ENCODE measurements around the gene ZC3H12D. TPM values are rescaled to one million over a fixed set of nuclear protein-coding genes. Genes with fewer than 3 reads are reported as not detected.

ZC3H12D gene
- 1 to 10 TPM in 1 of 7 donors, under 1 TPM in 6; 0.15 to 1.3 (median 0.60) TPM for total RNA-seq
- under 1 TPM; 0.18 to 0.45 TPM for polyA plus RNA-seq
- long read RNA-seq, donor 1 = 0 reads
- long read RNA-seq, donor 2 = 0 reads
- long read RNA-seq, donor 3 = 0 reads

DNA sequence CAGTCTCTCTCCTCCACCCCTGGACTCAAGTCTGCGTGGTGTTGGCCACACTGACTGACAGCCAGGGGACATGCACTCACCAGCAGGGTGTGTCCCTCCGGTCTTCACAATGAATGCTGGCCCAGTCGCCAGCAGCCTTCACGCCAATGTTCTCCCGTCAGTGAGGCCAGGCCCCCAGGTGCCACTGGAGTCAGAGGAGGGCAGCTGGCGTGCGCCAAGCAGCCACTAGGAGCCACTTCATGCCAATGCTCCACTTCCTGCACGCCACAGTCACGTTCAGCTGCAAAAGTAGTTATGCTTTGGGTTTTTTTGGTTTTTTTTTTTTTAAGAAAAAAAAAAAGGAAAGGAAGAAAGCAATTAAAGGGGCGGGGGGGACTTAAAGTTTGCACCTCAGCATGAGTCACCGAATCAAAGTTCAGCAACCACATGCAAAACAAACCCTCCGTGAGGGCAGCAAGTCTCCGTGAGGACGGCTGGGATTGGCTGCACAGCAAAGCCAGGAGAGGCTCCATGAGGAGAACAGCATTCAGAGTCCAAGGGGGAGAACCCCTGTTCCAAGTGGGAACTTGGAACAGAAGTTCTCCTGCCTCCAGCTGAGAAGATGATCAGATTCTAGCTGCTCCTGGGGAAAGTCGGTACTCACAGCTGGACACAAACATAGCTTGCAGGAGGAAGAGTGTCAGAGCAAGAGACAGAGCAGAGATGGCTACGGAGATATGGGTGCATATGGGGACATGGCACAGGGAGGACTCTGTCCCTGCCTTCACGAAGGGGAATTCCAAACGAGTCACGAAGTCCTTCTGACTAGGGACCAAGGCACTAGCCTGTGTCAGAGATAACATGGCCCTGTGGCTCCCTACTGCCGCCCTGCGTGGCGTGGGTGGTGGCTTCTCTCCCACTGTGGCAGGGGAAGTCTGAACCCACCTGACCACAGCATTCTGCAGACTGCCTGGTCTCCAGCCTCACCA, at the start of gene ZC3H12D:
Gene ZC3H12D (minus strand): TSS at position 282 of the 968 bp plus-strand sequence. CDS start 10,471 bp downstream, outside the sequence.
- H3K4me3 ChIP-seq = no peak within 1 kb of the TSS
- DNase-seq = no peak
- no peaks in the 10 kb centered on the region for H3K4me1 ChIP-seq (ENCODE audit: insufficient read depth)
- WGBS, 3 donors = 58 to 68% (median 63%) methylated on average over 22 of the region's 22 CpGs
- no peaks in the 10 kb centered on the region for H3K36me3 ChIP-seq
- no peak within 1 kb of the TSS for H3K27ac ChIP-seq
- TF ChIP-seq EP300 (IDR thresholded peaks at IDR 0.05) = no peak
- H3K27me3 ChIP-seq = no peaks in the 10 kb centered on the region
- intact Hi-C loops (cut with DNase I) = no loop called here
- no peaks in the 10 kb centered on the region for H3K9me3 ChIP-seq

DNA sequence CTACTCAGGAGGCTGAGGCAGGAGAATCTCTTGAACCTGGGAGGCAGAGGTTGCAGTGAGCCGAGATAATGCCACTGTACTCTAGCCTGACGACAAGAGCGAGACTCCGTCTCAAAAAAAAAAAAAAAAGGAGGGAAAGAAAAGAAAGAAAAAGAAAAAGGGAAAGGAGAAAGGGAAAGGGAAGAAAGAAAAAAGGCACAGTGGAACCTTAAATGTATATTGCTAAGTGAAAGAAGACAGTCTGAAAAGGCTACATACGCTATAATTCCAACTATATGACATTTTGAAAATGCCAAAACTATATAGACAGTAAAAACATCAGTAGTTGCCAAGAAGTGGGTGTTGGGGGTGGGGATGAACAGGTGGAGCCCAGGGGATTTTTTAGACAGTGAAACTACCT, 44.8 kb upstream of the ZC3H12D start:
- Histone ChIP-seq H3K9me3 (no peaks in the 10 kb centered on the region), H3K27ac (no peak overlapping the region), H3K27me3 (no peaks in the 10 kb centered on the region), H3K4me3 (no peak overlapping the region), H3K36me3 (no peaks in the 10 kb centered on the region), H3K4me1 (ENCODE audit: insufficient read depth) (no peaks in the 10 kb centered on the region)
- WGBS, 3 donors = 93 to 98% (median 94%) methylated on average over 5 of the region's 5 CpGs
- TF ChIP-seq, protein P1, sequence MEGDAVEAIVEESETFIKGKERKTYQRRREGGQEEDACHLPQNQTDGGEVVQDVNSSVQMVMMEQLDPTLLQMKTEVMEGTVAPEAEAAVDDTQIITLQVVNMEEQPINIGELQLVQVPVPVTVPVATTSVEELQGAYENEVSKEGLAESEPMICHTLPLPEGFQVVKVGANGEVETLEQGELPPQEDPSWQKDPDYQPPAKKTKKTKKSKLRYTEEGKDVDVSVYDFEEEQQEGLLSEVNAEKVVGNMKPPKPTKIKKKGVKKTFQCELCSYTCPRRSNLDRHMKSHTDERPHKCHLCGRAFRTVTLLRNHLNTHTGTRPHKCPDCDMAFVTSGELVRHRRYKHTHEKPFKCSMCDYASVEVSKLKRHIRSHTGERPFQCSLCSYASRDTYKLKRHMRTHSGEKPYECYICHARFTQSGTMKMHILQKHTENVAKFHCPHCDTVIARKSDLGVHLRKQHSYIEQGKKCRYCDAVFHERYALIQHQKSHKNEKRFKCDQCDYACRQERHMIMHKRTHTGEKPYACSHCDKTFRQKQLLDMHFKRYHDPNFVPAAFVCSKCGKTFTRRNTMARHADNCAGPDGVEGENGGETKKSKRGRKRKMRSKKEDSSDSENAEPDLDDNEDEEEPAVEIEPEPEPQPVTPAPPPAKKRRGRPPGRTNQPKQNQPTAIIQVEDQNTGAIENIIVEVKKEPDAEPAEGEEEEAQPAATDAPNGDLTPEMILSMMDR (IDR thresholded peaks at IDR 0.05) = no peak
- TF ChIP-seq POLR2A (IDR thresholded peaks at IDR 0.05) (no peak), EP300 (IDR thresholded peaks at IDR 0.05) (no peak)
- DNase-seq = no peak
- intact Hi-C loops (cut with DNase I) = no loop called here

DNA sequence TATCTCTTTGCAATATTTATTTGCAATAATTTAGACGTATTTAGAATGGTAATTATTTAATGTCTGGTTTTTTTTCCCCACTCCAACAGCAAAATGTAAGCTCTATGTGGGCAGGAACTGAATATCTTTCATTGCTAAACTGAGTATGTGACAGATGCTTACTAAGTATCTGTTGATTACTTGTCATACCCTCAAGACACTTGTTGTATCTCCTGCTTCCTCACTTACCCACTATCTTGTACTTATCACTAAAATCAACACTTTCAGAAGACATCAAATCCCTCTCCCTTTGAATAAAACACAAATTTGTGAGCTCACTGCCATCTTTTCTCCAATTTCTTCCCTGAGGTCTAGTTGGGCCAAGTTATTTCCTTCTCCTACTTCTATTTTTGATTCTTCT, 30.7 kb upstream of the ZC3H12D start:
- intact Hi-C loops (cut with DNase I) = loop anchor here in 3 of 4 donors (5.0 to 10.0 kb wide), 4 partner anchors 83 to 951 kb away; no protein-coding TSS in a partner anchor
- no peaks in the 10 kb centered on the region for H3K4me1 ChIP-seq (ENCODE audit: insufficient read depth)
- no peaks in the 10 kb centered on the region for H3K27me3 ChIP-seq
- DNase-seq = no peak
- 95 to 96% (median 95%) methylated on average over 1 of the region's 1 CpG for WGBS, 3 donors
- H3K9me3 ChIP-seq = no peaks in the 10 kb centered on the region
- H3K4me3 ChIP-seq = no peak overlapping the region
- no peak overlapping the region for H3K27ac ChIP-seq
- H3K36me3 ChIP-seq = no peaks in the 10 kb centered on the region
- TF ChIP-seq EP300 (IDR thresholded peaks at IDR 0.05) (no peak), POLR2A (IDR thresholded peaks at IDR 0.05) (no peak)
- TF ChIP-seq, protein P1 (IDR thresholded peaks at IDR 0.05) = no peak

DNA sequence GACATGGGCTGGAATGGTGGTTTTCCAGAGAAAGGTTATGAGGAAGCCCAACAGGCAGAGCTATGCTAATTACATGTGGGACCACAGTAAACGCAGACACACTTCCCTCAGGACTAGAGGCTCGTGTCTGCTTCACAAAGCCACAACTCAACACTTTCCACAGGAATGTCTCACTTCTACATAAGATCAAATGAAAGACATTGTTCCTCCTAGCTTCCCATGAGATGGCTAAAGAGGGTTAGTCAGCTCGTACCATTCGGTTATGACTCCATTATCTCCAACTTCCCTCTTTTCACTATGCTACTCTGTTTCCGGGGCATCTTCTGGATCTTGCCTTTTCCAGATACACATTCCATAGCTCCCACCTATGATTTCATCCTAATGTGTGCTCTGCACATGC, 29.1 kb upstream of the ZC3H12D start:
- H3K36me3 ChIP-seq = no peaks in the 10 kb centered on the region

DNA sequence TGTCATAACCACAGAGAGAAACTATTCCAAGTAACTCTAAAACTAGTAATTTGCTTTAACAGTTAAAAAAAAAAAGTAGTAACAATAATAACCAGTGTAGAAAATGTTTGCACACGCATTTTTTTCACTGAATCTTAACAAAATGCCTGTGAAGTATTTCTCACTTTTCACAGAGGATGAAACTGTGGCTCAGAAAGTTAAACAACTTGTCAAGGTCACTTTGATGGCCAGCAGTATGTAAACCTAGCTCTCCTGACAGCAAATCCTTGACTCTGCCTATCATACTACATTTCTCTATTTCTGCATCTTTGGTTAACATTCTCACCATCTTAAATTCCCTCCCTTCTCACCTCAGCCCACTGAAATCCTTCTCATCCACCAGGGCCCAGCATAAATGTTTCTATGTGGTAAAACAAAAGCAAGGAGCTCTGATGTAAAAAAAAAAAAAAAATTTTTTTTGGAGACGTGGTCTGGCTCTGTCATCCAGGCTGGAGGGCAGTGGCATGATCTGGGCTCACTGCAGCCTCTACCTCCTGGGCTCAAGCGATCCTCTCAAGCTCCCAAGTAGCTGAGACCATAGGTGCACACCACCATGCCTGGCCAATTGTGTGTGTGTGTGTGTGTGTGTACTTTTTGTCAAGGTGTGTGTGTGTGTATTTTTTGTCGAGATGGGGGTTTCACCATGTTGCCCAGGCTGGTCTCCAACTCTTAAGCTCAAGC, 26.1 kb upstream of the ZC3H12D start:
- TF ChIP-seq, protein P1 (IDR thresholded peaks at IDR 0.05) = no peak
- no peak for TF ChIP-seq EP300 (IDR thresholded peaks at IDR 0.05)
- no peak for TF ChIP-seq POLR2A (IDR thresholded peaks at IDR 0.05)
- no peaks in the 10 kb centered on the region for H3K27me3 ChIP-seq
- H3K27ac ChIP-seq = no peak overlapping the region
- H3K36me3 ChIP-seq = no peaks in the 10 kb centered on the region
- intact Hi-C loops (cut with DNase I) = loop anchor here in 1 of 4 donors (10.0 kb wide), 2 partner anchors 426 to 946 kb away; no protein-coding TSS in a partner anchor
- no peak overlapping the region for H3K4me3 ChIP-seq
- 59 to 73% (median 68%) methylated on average over 4 of the region's 4 CpGs for WGBS, 3 donors
- DNase-seq = no peak
- no peaks in the 10 kb centered on the region for H3K9me3 ChIP-seq
- H3K4me1 ChIP-seq (ENCODE audit: insufficient read depth) = no peaks in the 10 kb centered on the region

More for the DNA sequence above, 29.1 kb upstream of the ZC3H12D start:
- no peak overlapping the region for H3K27ac ChIP-seq
- intact Hi-C loops (cut with DNase I) = loop anchor here in 1 of 4 donors (10.0 kb wide), 2 partner anchors 429 to 949 kb away; no protein-coding TSS in a partner anchor
- no peak for TF ChIP-seq POLR2A (IDR thresholded peaks at IDR 0.05)
- no peaks in the 10 kb centered on the region for H3K4me1 ChIP-seq (ENCODE audit: insufficient read depth)
- 87 to 92% (median 91%) methylated on average over 5 of the region's 5 CpGs for WGBS, 3 donors
- DNase-seq = no peak
- H3K4me3 ChIP-seq = no peak overlapping the region
- H3K9me3 ChIP-seq = no peaks in the 10 kb centered on the region
- no peaks in the 10 kb centered on the region for H3K27me3 ChIP-seq
